AG10803 (cell line): ENCODE measurements around the gene CCDC157.

Experiments used
- DNase-seq: peaks from one replicate; pipeline ENCODE4 v3.0.0; 2010; ENCODE audit warnings: low read depth
- H3K4me3 ChIP-seq: 2 replicates; pipeline ENCODE4 v1.5.1; 2011; ENCODE audit warnings: mild to moderate bottlenecking, low read length, control low read depth
- TF ChIP-seq, protein P1 (sequence below): conservative IDR thresholded peaks from 2 replicates; pipeline ENCODE4 v1.5.1; 2011; ENCODE audit warnings: mild to moderate bottlenecking, low read length, control low read depth, inconsistent platforms

CCDC157 gene

DNA sequence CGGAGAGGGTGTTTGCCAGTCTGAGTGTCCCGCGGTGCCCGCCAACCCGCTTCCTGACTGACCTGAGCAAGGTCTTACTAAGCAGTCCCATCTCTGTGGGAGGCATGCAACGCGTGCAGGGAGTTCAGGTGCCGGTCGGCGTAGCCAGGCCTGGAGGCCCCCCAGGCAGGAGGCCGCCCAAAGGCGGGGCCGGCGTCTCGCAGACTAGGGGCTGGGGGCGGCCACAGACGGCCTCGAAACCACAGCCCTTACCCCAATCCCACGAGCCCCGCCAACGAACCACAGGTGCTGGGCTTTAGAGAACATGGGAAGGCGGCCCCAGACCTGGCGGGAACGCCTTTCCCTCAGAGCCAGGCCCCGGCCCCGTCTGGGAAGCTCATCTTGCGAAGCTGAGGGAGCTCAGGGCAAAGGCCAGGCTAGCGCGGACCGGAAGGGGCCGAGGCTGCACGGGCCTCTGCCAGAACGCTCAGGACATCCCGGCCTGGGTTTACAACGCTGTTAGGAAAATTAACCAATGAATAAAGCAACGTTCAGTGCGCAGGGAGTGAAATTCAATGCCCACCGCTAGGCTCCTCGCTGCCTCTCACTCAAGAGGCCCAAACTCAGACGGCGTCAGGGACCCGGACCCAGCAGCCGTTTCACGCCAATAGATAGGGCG lies 66.6 kb downstream of the CCDC157 start:
- TF ChIP-seq, protein P1, sequence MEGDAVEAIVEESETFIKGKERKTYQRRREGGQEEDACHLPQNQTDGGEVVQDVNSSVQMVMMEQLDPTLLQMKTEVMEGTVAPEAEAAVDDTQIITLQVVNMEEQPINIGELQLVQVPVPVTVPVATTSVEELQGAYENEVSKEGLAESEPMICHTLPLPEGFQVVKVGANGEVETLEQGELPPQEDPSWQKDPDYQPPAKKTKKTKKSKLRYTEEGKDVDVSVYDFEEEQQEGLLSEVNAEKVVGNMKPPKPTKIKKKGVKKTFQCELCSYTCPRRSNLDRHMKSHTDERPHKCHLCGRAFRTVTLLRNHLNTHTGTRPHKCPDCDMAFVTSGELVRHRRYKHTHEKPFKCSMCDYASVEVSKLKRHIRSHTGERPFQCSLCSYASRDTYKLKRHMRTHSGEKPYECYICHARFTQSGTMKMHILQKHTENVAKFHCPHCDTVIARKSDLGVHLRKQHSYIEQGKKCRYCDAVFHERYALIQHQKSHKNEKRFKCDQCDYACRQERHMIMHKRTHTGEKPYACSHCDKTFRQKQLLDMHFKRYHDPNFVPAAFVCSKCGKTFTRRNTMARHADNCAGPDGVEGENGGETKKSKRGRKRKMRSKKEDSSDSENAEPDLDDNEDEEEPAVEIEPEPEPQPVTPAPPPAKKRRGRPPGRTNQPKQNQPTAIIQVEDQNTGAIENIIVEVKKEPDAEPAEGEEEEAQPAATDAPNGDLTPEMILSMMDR = no peak
- peak overlapping the region; percentile 75 for H3K4me3 ChIP-seq
- no peak for DNase-seq

DNA sequence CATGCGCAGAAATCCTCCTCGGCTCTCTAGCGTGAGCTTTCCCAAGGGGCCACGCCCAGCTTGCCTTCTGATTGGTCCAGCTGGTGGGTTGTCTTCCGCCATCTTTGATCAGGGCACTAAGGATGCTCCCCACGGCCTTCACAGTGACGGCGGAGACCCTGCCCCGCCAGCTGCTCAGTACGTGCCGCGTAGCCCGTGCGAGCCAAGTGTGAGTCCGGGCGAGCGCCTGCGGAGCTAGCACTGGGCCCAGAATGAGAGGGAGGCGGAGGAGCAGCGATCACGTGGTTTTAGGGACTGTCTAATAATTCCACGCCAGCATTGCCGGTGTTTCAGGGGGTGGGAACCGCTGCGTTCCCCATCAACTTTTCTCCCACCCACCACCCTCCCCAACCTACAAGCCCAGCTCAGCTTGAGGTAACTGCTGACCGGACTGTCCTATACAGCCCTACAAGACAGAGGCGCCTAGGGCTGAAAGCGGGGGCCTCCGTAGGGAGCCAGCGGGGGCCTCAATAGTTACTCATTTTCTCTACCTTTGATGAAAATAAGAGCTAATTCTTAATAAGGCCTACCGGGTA lies 67.2 kb downstream of the CCDC157 start:
- peak overlapping the region; percentile 75 for H3K4me3 ChIP-seq
- peak; percentile 100 for DNase-seq
- TF ChIP-seq, protein P1 = no peak

DNA sequence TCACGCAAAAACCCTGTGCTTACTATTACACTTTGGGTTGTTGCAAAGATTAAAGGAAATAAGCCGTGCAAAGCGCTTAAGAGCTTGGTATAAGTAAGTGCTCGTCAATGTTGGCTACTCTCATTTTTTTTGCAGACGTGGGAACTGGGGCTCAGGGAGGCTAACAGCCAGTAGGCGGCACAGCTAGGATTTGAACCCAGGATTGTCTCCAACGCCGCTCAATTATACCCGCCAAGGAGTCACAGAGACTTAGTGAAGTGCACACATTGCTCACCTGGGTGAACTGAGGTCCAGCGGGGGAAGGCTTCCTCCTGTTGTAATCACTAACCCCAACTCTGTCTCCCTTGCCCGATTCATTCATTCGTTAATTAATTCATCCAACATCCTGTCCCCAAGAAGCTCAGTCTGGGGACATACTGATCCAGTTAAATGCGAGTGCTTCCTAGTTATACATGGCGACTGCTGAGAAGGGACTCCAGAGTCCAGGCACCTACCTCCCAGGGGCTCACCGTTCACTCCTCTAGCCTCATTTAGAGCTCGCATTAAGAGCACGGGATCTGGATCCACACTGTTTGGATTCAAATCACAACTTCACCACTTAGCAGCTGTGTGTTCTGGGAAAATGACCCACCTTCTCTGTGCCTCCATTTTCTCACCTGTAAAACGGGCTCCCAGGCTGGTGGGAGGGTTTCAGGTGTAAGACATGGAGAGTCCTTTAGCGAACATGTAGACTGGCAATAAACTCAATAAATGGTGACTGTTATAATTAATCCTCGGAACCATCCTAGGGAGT lies 67.9 kb downstream of the CCDC157 start:
- DNase-seq = no peak
- TF ChIP-seq, protein P1 = peak; percentile 27
- H3K4me3 ChIP-seq = peak overlapping the region; percentile 67

DNA sequence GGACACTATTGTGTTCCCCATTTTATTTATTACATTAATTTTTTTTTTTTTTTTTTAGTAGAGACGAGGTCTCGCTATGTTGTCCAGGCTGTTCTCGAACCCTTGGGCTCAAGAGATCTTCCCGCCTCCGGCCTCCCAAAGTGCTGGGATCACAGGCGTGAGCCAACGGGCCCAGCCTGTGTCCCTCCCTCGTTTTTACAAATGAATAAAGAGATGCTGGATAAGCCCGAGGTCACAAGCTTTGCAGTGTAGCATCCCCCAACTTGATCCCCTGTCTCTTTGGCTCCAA lies 68.5 kb downstream of the CCDC157 start:
- TF ChIP-seq, protein P1 = no peak
- peak overlapping the region; percentile 67 for H3K4me3 ChIP-seq
- no peak for DNase-seq

DNA sequence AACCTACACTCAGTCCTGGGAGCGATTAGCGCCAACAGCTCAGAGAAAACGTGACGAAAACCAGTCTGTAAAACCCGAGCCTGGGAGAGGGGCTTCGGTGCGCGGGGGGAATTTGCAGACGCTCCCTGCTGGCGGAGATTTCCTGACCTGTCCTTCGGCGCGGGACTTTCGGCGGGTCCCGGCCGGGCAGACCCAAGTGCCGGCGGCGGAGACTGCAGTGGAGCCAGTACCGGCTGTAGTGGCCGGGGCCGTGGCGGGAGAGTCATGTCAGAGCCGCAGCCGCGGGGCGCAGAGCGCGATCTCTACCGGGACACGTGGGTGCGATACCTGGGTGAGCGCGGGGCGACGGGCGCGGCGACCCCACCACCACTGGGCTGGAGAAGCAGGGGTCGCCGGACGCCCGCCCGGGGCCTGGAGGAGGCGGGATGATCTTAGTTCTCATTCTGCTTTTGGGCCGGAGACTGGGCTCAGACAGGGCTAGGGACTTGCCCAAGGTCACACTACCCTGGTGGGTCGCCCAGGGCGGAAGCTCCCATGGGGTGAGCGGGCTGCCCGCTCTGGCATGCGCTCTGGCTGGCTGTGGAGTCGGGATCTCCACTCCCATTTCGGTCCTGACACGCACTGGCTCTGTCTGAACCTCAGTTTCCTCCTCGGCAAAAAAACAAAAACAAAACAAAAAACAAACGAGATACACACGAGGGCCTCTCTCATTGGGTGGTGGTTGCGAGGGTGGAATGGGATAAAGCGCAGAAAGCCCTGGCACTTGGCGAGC lies 69.0 kb downstream of the CCDC157 start, which contains the start of gene MTFP1:
MTFP1 (plus strand) TSS at position 153 of the 772 bp plus-strand sequence; CDS start at position 265, 112 bp downstream.
- peak within 1 kb of the TSS; percentile 67 for H3K4me3 ChIP-seq
- TF ChIP-seq, protein P1 = no peak; the same call in 1 of the 2 replicates
- DNase-seq = peak; percentile 56
